ENCODE measurements around the gene COCH.

DNA sequence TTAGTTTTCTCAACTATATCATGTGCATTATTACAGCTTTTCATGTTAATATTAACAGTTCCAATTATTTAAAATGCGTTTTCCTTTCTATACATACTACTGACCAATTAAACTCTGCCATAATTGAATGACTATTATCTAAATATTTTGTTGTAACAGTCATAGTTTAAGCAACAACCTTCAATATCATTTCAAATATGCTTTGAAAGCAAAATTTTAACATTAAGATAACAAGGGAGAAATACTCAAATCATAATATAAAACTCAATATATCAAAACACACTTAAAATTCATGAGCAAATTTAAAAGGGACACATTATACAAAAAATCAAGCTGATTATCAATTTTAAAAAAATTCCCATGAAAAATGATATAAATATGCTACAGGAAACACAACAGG lies 40.5 kb downstream of the COCH start:
- TF ChIP-seq, protein P1, sequence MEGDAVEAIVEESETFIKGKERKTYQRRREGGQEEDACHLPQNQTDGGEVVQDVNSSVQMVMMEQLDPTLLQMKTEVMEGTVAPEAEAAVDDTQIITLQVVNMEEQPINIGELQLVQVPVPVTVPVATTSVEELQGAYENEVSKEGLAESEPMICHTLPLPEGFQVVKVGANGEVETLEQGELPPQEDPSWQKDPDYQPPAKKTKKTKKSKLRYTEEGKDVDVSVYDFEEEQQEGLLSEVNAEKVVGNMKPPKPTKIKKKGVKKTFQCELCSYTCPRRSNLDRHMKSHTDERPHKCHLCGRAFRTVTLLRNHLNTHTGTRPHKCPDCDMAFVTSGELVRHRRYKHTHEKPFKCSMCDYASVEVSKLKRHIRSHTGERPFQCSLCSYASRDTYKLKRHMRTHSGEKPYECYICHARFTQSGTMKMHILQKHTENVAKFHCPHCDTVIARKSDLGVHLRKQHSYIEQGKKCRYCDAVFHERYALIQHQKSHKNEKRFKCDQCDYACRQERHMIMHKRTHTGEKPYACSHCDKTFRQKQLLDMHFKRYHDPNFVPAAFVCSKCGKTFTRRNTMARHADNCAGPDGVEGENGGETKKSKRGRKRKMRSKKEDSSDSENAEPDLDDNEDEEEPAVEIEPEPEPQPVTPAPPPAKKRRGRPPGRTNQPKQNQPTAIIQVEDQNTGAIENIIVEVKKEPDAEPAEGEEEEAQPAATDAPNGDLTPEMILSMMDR (IDR thresholded peaks at IDR 0.05; ENCODE audit: low read depth, low read length), result no peak
- TF ChIP-seq POLR2A (IDR thresholded peaks at IDR 0.05; ENCODE audit: extremely low read depth, insufficient read length), result no peak

Data from NB4 (cell line).